Upper lobe of left lung (tissue), 4 donors: ENCODE data around the gene S1PR3.

Source experiments
- POLR2A ChIP-seq, 4 donors: fragments of 450-650 bp; IDR thresholded peaks; one replicate each; pipeline ENCODE4 v1.5.1; 2016 to 2017; ENCODE audit warnings: antibody characterized with exemption in 4 of 4, mild to moderate bottlenecking in 2 of 4
- POLR2AphosphoS5 ChIP-seq, 2 donors: sonication (generic); formaldehyde crosslinking; IDR thresholded peaks; one replicate each; pipeline ENCODE4 v1.5.1; 2017; ENCODE audit warnings: antibody characterized with exemption in 2 of 2
- TF ChIP-seq, protein P1 (sequence below), 6 experiments: fragments of 450-650 bp in 4 of 6; fragments of 200-600 bp in 2 of 6; sonication (generic) in 2 of 6; IDR thresholded peaks; one replicate each; pipeline ENCODE4 v1.5.1; 2016 to 2019; ENCODE audit warnings: antibody characterized with exemption in 6 of 6

DNA sequence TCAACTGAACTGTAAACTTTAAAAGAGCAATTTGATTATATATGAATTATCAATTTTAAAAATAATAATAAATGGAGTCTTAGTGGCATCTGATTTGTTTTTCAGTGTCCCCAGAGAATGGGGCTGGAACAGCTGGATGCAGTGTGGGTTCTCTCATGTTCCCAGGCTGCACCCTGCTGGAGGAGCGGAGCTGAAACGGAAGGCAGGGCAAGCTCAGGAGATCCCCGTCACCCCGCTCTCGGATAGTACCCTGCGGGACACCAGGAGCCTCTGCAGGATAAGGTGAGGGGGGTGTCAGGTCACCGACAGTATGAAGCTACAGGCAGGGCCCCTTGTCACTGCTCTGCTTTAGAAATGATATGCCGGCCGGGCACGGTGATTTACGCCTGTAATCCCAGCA is 57.3 kb downstream of the S1PR3 start:
- TF ChIP-seq POLR2A (IDR thresholded peaks at IDR 0.05), result no peak
- TF ChIP-seq, protein P1, sequence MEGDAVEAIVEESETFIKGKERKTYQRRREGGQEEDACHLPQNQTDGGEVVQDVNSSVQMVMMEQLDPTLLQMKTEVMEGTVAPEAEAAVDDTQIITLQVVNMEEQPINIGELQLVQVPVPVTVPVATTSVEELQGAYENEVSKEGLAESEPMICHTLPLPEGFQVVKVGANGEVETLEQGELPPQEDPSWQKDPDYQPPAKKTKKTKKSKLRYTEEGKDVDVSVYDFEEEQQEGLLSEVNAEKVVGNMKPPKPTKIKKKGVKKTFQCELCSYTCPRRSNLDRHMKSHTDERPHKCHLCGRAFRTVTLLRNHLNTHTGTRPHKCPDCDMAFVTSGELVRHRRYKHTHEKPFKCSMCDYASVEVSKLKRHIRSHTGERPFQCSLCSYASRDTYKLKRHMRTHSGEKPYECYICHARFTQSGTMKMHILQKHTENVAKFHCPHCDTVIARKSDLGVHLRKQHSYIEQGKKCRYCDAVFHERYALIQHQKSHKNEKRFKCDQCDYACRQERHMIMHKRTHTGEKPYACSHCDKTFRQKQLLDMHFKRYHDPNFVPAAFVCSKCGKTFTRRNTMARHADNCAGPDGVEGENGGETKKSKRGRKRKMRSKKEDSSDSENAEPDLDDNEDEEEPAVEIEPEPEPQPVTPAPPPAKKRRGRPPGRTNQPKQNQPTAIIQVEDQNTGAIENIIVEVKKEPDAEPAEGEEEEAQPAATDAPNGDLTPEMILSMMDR (IDR thresholded peaks at IDR 0.05), result no peak
- TF ChIP-seq POLR2AphosphoS5 (IDR thresholded peaks at IDR 0.05), result no peak
